ENCODE data around the gene MAGOH. TPM values are rescaled to one million over a fixed set of nuclear protein-coding genes. Genes with fewer than 3 reads are reported as not detected.

The MAGOH gene
- total RNA-seq, 2 donors from 2014 or later: 23.0 to 36.1 TPM

GRCh38 chr1:53180226-53180625 is 58.1 kb downstream of the MAGOH start:
- Histone ChIP-seq H3K27me3 (replicated peaks; ENCODE audit: insufficient read depth) (no peaks in the 10 kb centered on the region), H3K4me3 (no peak overlapping the region), H3K36me3 (no peaks in the 10 kb centered on the region), H3K4me1 (replicated peaks) (peaks cover 6% of the 10 kb centered on the region), H3K27ac (no peak overlapping the region), H3K9me3 (no peaks in the 10 kb centered on the region)
- no peak for TF ChIP-seq CTCF (IDR thresholded peaks at IDR 0.05)
- no peak for TF ChIP-seq POLR2AphosphoS5 (IDR thresholded peaks at IDR 0.05)
- no peak for TF ChIP-seq POLR2A (IDR thresholded peaks at IDR 0.05)
- 93% methylated on average over 2 of the region's 2 CpGs for WGBS
- no peak for DNase-seq (ENCODE audit: low spot score)
- intact Hi-C loops (cut with DNase I): loop anchor here (5.0 kb wide), 1 partner anchor 258 kb away; the partner anchor contains the start of gene ECHDC2

Other genes starting within 250 kb of the MAGOH start
- 10 to 100 TPM; 11.6 to 92.7 TPM for gene PODN, start 176.3 kb downstream of the MAGOH start, total RNA-seq
- gene SLC1A7, start 95.9 kb downstream of the MAGOH start, total RNA-seq: 1 to 10 TPM in 1 of 2 donors, not detected in 1; 1.8 TPM
- 10 to 100 TPM; 30.6 to 48.1 TPM for gene CPT2, start 41.7 kb downstream of the MAGOH start, total RNA-seq
- gene CZIB, start 17.9 kb downstream of the MAGOH start, total RNA-seq: 10 to 100 TPM; 28.0 to 46.0 TPM
- gene LRP8, start 89.6 kb upstream of the MAGOH start, total RNA-seq: 100 to 1,000 TPM in 1 of 2 donors, 1 to 10 TPM in 1; 6.7 to 130 TPM
- 10 to 100 TPM in 1 of 2 donors, not detected in 1; 14.3 TPM for gene DMRTB1, start 220.9 kb upstream of the MAGOH start, total RNA-seq